H7 (cell line): ENCODE results near the gene NUDT19. TPM values are rescaled to one million over a fixed set of nuclear protein-coding genes. Genes with fewer than 3 reads are reported as not detected.
A peak's percentile ranks its signal among the peaks of the same experiment; 100 is the strongest.
"Not testable (repeated sequence)": the region's sequence is repeated elsewhere in the genome, so short reads cannot be mapped to it uniquely, and the experiment has no call there.

Experiments
- DNase-seq: peaks from one replicate; pipeline ENCODE4 v3.0.0; 2012
- H3K27me3 ChIP-seq: 2 replicates; pipeline ENCODE4 v1.6.0; 2011; ENCODE audit warnings: mild to moderate bottlenecking, low read length; ENCODE audit not compliant: control insufficient read depth, insufficient read depth
- H3K36me3 ChIP-seq: replicated peaks from 2 replicates; pipeline ENCODE4 v1.5.1; 2011; ENCODE audit warnings: low read length; ENCODE audit not compliant: control insufficient read depth, insufficient read depth
- H3K4me3 ChIP-seq: 2 replicates; pipeline ENCODE4 v1.5.1; 2011; ENCODE audit warnings: low read depth, mild to moderate bottlenecking, control low read depth, low read length, moderate library complexity; ENCODE audit not compliant: insufficient read depth
- total RNA-seq: library from RNA; depleted of rRNA; stranded (reverse); fragments of >200 nt; shearing (Covaris generic); gene quantifications from 2 replicates; pipeline ENCODE4 v1.2.3, GENCODE V29; 2014; rRNA removed

The NUDT19 gene
- 1.3 and 3.2 TPM in 2 replicates for total RNA-seq

DNA sequence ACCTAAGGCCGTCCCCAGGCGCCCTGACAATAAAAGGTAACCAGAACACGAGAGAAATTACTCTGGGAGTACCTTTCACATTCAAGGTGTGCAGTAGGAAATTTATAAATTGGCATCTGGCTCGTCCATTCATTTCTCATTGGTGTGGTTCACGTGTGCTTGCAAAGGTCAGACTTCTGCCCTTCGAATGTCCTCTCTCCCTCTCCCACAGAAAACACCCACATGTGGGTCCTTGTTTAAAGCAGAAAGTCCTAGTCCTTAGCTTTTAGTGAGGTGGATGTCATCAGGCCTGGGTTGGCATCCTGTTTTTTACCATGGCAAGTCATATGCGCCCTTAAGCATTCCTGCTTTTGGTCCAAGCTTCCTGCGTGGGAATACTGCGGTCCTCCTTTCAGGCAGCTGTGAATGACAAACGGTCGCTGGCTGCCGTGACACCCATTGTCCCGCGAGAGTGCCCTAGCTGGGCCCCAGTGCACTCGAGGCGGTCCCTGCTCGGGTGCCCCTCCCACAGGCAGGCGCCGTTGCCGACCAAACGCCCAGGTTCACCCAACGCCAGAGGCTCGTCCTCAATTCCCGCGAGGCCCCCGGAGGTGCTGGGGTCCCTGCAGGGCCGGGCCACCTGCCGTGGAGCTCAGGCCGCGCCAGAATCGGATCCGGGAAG is at the start of gene NUDT19:
TSS of gene NUDT19 (plus strand) at position 531 of the 661 bp plus-strand sequence. CDS start 140 bp downstream, outside the sequence.
- peak within 1 kb of the TSS; percentile 45 for H3K4me3 ChIP-seq
- no peaks in the 10 kb centered on the region for H3K36me3 ChIP-seq
- H3K27me3 ChIP-seq, result peaks cover 16% of the 10 kb centered on the region
- DNase-seq, result peak; percentile 23

DNA sequence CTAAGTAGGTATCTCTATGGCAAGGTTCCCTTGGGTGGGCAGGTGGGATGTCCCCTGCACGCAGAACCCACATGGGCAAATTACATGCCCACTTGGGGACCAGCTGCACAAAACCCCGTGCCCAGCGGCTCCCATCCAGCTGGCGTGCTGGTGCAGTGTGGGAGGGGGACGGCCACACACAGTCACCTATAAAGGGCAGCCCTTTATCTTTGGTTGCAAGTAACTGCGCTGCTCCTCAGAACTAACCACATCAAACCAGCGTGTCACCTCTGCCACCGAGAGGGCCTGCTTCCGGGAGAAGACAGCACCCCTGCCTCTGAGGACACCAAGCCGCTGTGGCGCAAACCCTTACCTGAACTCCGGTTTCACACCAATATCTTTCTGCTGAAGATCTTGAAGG is 48.9 kb upstream of the NUDT19 start:
- H3K27me3 ChIP-seq, result no peaks in the 10 kb centered on the region
- H3K4me3 ChIP-seq, result no peak overlapping the region
- H3K36me3 ChIP-seq, result peaks cover 27% of the 10 kb centered on the region
- no peak for DNase-seq

DNA sequence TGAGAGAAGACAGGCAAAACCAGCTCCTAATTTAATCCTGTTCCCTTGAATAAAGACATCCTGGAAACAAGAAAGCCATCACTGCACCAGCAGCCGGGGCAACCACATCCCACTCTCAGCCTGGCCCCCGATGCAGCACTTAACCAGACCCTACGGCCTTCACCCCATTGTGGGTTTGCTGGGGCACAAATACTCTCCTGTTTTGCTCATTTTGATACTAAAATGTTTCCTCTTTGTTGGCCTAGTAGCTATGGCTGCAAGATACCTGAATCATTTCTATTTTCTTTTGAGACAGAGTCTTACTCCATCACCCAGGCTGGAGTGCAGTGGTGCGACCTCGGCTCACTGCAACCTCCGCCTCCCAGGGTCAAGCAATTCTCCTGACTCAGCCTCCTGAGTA is 45.1 kb upstream of the NUDT19 start:
- Histone ChIP-seq H3K4me3 (no peak overlapping the region), H3K36me3 (peaks cover 18% of the 10 kb centered on the region), H3K27me3 (no peaks in the 10 kb centered on the region)
- DNase-seq, result no peak

DNA sequence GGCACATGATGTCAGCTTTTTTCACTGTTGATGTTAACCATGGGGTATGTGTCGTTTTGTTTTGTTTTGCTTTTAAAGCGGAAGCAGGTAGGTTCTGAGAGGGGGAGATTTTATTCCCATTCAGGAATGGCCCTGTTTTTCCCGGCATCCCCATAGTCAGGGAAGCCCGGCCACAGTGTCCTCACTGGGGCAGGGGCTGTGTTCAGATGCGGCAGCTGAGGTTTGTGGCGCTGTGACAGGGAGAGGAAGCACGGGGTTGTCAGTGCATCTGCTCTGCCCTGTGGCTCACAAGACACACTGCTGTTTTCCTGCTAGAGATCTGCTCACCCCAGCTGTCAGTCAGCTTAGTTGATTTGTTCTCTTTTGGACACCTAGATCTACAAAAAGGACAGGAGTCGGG is 44.3 kb upstream of the NUDT19 start:
- Histone ChIP-seq H3K4me3 (no peak overlapping the region), H3K36me3 (peaks cover 14% of the 10 kb centered on the region)

DNA sequence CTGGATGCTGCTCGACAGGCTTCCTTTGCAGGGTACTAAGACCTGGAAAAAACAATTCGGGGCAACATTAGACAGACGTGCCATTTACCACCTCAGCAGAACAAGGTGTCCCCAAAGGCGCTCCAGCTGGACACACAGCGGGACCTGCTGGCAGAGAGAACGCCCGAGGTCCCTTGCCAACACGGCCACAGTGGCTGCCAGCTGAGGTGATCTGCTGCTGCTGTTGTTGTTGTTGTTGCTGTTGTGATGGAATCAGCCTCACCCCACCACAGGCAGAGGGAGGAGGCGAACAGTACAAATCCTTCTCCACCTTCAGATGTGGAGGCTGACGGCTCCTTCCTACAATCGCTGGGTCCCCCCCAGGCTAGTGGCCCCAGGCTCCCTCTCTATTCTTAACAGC is 41.9 kb upstream of the NUDT19 start:
- Histone ChIP-seq H3K4me3 (no peak overlapping the region), H3K36me3 (peaks cover 4% of the 10 kb centered on the region), H3K27me3 (no peaks in the 10 kb centered on the region)
- DNase-seq, result peak; percentile 8

More for the DNA sequence above, 44.3 kb upstream of the NUDT19 start:
- DNase-seq, result no peak
- H3K27me3 ChIP-seq, result no peaks in the 10 kb centered on the region

DNA sequence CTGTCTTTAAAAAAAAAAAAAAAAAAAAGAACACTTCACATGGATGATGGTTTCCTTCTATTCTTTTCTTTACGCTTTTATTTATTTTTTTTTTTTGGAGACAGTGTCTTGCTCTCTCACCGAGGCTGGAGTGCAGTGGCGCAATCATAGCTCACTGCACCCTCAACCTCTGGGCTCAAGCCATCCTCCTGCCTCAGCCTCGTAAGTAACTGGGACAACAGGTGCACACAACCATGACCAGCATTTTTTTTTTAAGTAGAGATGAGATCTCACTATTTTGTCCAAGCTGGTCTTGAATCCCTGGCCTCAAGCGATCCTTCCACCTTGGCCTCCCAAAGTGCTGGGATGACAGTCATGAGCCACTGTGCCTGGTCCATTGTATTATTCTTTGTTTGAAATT is 41.0 kb upstream of the NUDT19 start:
- Histone ChIP-seq H3K27me3 (no peaks in the 10 kb centered on the region), H3K4me3 (no peak overlapping the region), H3K36me3 (peaks cover 5% of the 10 kb centered on the region)
- DNase-seq, result no peak

DNA sequence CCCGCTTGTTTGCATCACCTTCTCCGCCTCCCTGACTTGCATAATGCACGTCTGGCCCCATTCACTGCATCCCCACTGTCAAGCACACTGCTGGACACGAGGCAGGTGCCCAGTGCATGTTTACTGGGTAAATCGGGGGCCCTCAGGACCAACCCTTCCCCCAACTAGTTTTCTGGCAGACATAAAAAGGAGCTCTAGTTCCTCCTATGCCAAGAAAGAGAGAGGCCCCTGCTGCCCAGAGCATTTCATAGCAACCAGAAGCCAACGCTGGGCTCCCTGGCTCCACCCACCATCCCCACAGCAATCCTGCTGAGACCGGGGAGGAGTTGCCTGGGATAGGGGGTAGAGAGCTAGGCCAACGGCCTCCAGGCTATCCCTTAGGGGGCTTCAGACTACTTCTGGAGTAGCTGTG is 39.9 kb upstream of the NUDT19 start:
- DNase-seq, result peak; percentile 94
- H3K4me3 ChIP-seq, result no peak overlapping the region
- H3K27me3 ChIP-seq, result no peaks in the 10 kb centered on the region
- H3K36me3 ChIP-seq, result peaks cover 5% of the 10 kb centered on the region

DNA sequence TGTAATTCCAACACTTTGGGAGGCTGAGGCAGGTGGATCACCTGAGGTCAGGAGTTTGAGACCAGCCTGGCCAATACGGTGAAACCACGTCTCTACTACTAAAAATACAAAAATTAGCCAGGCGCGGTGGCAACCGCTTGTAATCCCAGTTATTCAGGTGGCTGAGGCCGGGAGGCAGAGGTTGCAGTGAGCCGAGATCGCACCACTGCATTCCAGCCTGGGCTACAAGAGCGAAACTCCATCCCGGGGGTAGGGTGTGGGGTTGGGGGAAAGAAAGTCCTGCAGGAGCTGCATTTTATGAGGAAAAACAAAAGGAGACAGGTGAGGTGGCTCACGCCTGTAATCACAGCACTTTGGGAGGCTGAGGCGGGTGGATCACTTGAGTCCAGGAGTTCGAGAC is 39.3 kb upstream of the NUDT19 start:
- H3K36me3 ChIP-seq, H3K27me3 ChIP-seq, DNase-seq, H3K4me3 ChIP-seq: not testable (repeated sequence)

DNA sequence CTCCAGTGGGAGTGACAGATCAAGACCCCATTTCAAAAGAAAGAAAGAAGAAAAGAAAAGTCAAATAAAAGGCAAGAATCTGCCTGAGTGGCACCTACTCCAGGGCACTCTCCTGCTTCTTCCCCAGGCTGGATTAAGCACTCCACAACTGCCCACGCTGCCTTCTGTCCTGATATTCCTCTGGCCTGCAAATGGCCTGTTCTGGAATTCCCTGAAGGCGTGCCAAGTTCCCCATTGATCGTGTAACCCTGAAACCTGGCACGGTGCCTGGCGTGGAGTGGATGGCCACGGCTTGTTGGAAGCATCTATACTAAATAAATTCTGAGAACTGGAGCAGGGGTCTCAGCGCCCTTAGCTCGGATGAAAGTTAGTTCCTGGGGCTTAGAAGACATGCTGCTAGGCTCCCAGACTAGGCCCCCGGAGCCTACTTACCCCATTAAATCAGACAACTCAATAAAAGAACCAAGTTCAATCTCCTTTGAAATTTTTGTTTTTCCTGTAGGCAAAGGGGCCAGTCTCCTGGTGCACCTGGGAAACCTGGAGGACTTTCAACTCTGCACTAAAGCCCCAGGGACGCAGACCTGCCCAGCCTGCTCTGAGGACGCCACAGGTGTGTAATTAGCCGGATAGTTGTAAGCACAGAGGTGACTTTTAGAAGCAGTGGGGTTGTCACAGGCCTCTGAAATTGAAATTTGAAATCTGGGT is 38.6 kb upstream of the NUDT19 start:
- H3K27me3 ChIP-seq, result no peaks in the 10 kb centered on the region
- H3K4me3 ChIP-seq, result no peak overlapping the region
- peaks cover 2% of the 10 kb centered on the region; the same call in 1 of the 2 replicates for H3K36me3 ChIP-seq
- no peak for DNase-seq

DNA sequence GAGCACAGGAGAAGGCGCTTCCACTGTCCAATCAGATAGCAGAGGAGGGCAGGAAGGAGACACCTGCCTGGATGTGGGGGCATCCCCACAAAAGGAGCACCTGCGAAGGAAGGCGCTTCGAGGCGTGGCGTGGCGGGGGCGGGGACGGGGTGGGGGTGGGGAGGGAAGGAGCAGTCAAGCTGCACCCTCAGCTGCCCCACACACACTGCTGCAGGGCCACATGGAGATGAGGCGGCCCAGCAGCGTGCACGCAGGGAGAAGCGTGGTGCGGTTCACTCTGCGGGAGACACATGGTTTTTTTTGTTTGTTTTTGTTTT is 38.1 kb upstream of the NUDT19 start:
- Histone ChIP-seq H3K4me3 (no peak overlapping the region), H3K27me3 (no peaks in the 10 kb centered on the region), H3K36me3 (peaks cover 2% of the 10 kb centered on the region; the same call in 1 of the 2 replicates)
- DNase-seq, result peak; percentile 51

DNA sequence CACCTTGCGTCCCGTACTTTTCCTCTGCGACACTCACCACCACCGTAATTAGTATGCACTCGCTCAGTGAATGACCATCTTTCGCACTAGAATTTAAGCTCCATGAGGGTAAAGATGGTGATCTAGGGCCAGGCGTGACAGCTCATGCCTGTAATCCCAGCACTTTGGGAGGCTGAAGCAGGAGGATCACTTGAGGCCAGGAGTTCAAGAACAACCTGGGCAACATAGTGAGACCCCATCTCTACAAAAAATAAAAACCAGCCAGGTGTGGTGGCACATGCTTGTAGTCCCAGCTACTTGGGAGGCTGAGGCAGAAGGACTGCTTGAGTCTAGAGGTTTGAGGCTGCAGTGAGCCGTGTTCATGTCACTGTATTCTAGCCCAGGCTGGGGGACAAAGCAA is 35.2 kb upstream of the NUDT19 start:
- H3K4me3 ChIP-seq, H3K27me3 ChIP-seq, H3K36me3 ChIP-seq, DNase-seq: not testable (repeated sequence)

DNA sequence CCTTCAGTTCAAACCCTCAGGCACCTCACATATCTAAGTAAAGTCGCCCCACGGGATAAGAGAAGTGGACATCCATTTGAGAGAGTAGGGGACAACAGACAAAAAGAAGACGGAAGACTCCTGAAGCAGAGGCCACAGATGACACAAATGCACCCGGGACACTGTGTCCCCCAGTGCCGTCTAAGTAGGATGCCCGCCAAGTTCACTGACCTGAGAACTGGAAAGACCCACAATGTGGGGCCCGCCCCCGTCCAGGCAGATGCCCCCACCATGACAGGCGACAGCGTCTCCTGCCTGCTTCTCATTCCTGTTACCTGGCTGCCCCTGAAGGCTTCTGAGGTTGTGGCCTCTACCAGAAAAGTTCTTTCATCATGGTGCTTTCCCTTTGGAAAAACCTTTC is 33.5 kb upstream of the NUDT19 start:
- H3K27me3 ChIP-seq, result no peaks in the 10 kb centered on the region
- DNase-seq, result no peak
- H3K4me3 ChIP-seq, result no peak overlapping the region
- peaks cover 2% of the 10 kb centered on the region; the same call in 1 of the 2 replicates for H3K36me3 ChIP-seq

DNA sequence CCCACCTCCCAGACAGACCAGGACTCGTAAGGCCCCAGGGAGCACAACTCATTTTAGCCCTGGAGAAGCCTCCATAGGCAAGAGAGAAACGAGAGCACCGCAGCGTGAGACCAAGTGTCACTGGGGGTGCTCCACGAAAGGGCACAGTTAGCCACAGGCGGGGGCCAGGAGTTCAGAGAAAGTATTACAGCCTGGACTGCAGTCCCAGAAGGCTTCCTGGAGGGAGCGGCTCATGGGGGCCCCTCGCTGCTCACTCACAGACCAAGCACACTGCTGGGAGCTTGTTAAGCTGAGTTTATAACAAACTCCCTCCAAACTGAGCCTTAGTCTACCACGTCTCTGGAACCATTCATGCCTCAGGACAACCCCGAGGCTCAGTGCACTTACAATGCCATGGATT is 33.1 kb upstream of the NUDT19 start:
- DNase-seq, result no peak

DNA sequence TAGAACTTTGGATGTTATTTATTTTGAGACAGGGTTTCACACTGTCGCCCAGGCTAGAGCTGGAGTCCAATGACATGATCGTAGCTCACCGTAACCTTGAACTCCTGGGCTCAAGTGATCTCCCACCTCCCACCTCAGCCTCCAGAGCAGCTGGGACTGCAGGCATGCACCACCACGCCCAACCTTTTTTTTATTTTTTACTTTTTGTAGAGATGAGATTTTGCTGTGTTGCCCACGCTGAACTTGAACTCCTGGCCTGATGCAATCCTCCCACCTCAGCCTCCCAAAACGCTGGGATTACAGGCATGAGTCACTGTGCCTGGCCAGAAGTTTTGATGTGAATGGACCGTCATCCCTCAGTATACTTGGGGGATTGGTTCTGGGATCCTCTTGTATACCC is 30.3 kb upstream of the NUDT19 start:
- H3K36me3 ChIP-seq, result no peaks in the 10 kb centered on the region; the same call in 1 of the 2 replicates
- no peak overlapping the region for H3K4me3 ChIP-seq

More for the DNA sequence above, 33.1 kb upstream of the NUDT19 start:
- Histone ChIP-seq H3K36me3 (peaks cover 2% of the 10 kb centered on the region; the same call in 1 of the 2 replicates), H3K27me3 (no peaks in the 10 kb centered on the region), H3K4me3 (no peak overlapping the region)

DNA sequence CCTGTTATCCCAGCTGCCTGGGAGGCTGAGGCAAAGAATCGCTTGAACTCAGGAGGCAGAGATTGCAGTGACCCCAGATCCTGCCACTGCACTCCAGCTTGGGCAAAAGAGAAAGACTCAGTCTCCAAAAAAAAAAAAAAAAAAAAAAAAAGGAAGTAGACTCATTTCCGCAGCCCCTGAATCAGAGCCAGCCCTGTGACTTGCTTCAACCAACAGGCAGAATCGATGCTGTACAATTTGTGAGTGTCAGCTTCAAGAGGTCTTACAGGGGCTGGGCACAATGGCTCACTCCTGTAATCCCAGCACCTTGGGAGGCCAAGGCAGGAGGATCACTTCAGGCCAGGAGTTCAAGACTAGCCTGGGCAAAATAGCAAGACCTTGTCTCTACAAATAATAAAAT is 29.4 kb upstream of the NUDT19 start:
- DNase-seq, result no peak
- H3K36me3 ChIP-seq, result no peaks in the 10 kb centered on the region; the same call in 1 of the 2 replicates
- H3K4me3 ChIP-seq, result no peak overlapping the region
- H3K27me3 ChIP-seq, result no peaks in the 10 kb centered on the region

More for the DNA sequence above, 30.3 kb upstream of the NUDT19 start:
- no peak for DNase-seq
- no peaks in the 10 kb centered on the region for H3K27me3 ChIP-seq
